ENCODE results near the gene BRMS1. TPM values are rescaled to one million over a fixed set of nuclear protein-coding genes. Genes with fewer than 3 reads are reported as not detected.

The BRMS1 gene
- total and polyA plus RNA-seq, 7 donors = 12.6 to 152 (median 33.8) TPM

DNA sequence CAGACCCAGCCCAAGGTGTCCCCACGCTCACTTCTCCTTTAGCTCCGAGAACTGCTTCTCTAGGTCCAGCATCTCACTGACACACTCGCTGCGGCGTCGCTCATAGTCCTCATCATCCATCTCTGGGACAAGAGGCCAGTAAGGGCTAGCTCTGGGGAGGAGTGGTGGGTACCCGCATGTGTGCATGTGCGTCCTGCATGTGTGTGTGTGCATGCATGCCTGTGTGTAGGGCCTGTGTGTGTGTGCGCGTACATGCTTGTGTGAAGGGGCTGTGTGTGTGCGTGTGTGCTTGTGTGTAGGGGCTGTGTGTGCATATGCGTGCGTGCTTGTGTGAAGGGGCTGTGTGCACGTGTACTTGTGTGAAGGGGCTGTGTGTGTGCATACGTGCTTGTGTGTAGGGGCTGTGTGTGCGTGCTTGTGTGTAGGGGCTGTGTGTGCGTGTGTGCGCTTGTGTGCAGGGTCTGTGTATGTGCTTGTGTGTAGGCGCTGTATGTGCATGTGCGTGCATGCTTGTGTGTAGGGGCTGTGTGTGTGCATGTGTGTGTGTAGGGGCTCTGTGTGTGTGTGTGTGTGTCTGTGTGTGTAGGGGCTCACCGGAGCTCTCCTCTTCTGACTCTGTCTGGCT lies 3.3 kb downstream of the BRMS1 start:
- H3K27ac ChIP-seq = no peak overlapping the region
- no peak for ATAC-seq
- DNase-seq = peak in 1 of 2 donors; percentile 44
- H3K4me3 ChIP-seq = no peak overlapping the region
- no peaks in the 10 kb centered on the region for H3K9me3 ChIP-seq
- TF ChIP-seq, protein P1, sequence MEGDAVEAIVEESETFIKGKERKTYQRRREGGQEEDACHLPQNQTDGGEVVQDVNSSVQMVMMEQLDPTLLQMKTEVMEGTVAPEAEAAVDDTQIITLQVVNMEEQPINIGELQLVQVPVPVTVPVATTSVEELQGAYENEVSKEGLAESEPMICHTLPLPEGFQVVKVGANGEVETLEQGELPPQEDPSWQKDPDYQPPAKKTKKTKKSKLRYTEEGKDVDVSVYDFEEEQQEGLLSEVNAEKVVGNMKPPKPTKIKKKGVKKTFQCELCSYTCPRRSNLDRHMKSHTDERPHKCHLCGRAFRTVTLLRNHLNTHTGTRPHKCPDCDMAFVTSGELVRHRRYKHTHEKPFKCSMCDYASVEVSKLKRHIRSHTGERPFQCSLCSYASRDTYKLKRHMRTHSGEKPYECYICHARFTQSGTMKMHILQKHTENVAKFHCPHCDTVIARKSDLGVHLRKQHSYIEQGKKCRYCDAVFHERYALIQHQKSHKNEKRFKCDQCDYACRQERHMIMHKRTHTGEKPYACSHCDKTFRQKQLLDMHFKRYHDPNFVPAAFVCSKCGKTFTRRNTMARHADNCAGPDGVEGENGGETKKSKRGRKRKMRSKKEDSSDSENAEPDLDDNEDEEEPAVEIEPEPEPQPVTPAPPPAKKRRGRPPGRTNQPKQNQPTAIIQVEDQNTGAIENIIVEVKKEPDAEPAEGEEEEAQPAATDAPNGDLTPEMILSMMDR (IDR thresholded peaks at IDR 0.05) = no peak
- WGBS, 3 donors = 92 to 96% (median 94%) methylated on average over 21 of the region's 21 CpGs
- H3K36me3 ChIP-seq (ENCODE audit: insufficient read depth in 1 of 2, low read depth in 1 of 2) = peaks cover 0 to 56% of the 10 kb centered on the region in 2 donors
- intact Hi-C loops (cut with DNase I) = no loop called here
- no peaks in the 10 kb centered on the region for H3K27me3 ChIP-seq (ENCODE audit: insufficient read depth in 3 of 3, low read length in 2 of 3)
- peaks cover 33% of the 10 kb centered on the region for H3K4me1 ChIP-seq

DNA sequence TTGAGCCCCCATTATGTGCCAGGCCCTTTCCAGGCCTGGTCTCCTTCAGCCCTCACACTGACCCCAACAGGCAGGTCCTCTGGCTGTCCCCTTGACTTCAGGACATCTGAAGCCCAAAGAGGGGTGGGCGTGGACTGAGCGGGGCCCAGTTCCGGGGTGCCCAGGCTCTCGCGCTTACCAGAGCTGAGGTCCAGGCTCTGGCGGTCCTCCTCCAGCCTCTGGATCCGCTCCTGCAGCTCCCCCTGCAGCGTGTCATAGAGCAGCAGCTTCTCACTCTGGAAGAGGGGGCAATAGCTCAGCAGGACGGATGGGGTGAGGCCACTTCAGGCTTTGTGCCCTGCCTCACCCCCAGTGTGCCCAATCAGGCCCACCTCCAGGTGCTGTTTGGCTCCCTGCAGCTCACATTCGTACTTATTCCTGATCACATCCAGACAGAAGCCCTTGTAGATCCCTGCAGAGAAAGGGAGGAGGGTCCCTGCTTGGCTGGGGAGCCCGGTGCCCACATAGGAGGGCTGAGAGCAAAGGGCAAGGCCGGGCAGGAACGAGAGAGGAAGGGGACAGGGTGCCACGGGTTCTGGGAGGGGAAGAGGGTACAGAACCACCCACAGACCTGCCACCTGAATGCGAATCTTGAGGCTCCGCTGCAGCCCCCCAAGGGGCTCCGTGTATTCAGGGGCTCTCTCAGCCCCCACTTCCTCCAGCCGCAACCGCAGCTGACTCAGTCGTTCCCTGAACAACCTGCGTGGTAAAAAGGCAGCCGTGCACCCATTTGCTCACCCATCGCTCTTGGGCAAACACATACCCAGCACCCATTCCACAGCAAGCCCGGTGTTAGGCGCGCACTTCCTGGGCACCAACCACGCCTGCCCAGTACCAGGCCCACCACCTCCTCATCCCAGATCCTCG lies 4.1 kb downstream of the BRMS1 start:
- H3K27me3 ChIP-seq (ENCODE audit: insufficient read depth in 3 of 3, low read length in 2 of 3) = no peaks in the 10 kb centered on the region
- H3K27ac ChIP-seq = no peak overlapping the region
- H3K9me3 ChIP-seq = no peaks in the 10 kb centered on the region
- H3K36me3 ChIP-seq (ENCODE audit: insufficient read depth in 1 of 2, low read depth in 1 of 2) = peaks cover 0 to 56% of the 10 kb centered on the region in 2 donors
- TF ChIP-seq, protein P1 (IDR thresholded peaks at IDR 0.05) = no peak
- no peak overlapping the region for H3K4me3 ChIP-seq
- WGBS, 3 donors = 93 to 94% (median 93%) methylated on average over 24 to 28 of the region's 28 CpGs
- peaks cover 35% of the 10 kb centered on the region for H3K4me1 ChIP-seq
- intact Hi-C loops (cut with DNase I) = no loop called here
- peak in 1 of 2 donors; percentile 49 for DNase-seq
- no peak for ATAC-seq

DNA sequence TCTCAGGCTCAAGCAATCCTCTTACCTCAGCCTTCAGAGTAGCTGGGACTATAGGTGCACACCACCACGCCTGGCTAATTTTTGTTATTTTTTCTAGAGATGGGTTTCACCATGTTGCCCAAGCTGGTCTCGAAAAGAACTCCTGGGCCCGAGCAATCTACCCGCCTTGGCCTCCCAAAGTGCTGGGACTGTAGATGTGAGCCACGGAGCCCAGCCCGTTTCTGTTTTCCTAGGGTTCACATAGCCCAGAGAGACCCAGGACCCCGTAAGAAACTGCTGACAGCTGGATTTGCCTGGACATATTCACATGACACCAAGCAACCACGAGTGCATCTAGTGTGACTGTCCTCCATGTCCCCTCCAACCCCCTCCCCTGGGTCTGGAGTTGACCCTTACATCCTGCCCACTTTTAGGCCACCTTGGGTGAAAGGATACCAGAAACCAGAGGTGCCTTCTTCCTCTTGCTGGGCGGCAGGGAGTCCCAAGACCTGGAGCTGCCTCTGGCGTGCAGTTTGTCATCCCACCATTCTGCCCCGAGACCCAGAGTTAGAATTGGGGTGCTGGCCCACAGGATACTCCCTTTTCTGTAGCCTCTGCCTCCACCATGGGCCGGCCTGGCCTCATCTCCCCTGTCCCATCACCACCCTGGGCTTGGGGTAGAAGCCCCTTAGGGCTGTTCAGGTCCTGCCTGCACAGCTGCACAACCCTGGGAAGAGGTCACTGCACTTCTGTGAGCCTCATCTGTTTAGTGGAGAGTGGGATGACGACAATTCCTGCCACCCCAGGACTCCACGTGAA lies 5.0 kb downstream of the BRMS1 start:
- Histone ChIP-seq H3K27ac (no peak overlapping the region), H3K9me3 (no peaks in the 10 kb centered on the region), H3K27me3 (ENCODE audit: insufficient read depth in 3 of 3, low read length in 2 of 3) (no peaks in the 10 kb centered on the region), H3K4me3 (no peak overlapping the region), H3K4me1 (peaks cover 36% of the 10 kb centered on the region), H3K36me3 (ENCODE audit: insufficient read depth in 1 of 2, low read depth in 1 of 2) (peaks cover 0 to 56% of the 10 kb centered on the region in 2 donors)
- intact Hi-C loops (cut with DNase I) = no loop called here
- 81 to 82% (median 81%) methylated on average over 14 of the region's 14 CpGs for WGBS, 3 donors
- TF ChIP-seq, protein P1 (IDR thresholded peaks at IDR 0.05) = no peak
- ATAC-seq = no peak
- peak in 1 of 2 donors; percentile 30 for DNase-seq

DNA sequence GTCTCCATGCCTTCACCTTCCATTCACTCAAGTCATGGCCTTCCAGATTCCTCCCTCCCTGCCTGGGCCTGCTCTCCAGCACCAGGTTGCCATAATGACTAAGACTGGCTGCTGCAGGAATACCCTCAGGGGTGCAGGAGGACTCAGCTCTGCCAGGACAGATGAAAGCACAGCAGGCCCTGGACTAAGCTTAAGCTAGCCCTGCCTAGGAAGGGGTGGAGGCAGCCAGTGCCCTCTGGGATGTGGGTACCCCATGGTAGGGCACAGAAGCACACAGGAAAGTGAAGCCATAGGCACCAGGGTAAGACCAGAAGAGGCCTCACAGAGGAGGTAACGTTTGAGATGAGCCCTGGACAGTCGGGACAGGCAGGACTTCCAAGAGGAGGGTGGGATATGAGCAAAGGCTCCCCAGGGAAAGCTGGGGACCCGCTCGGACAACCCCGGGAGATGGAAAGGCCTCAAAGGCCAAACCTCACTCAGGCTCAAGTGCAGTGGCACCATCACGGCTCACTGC lies 5.7 kb downstream of the BRMS1 start:
- 69 to 84% (median 83%) methylated on average over 6 of the region's 6 CpGs for WGBS, 3 donors
- no peak for ATAC-seq
- no peak overlapping the region for H3K4me3 ChIP-seq
- TF ChIP-seq, protein P1 (IDR thresholded peaks at IDR 0.05) = no peak
- no peaks in the 10 kb centered on the region for H3K27me3 ChIP-seq (ENCODE audit: insufficient read depth in 3 of 3, low read length in 2 of 3)
- intact Hi-C loops (cut with DNase I) = no loop called here
- H3K9me3 ChIP-seq = no peaks in the 10 kb centered on the region
- DNase-seq = peak in 1 of 2 donors; percentile 24
- H3K27ac ChIP-seq = no peak overlapping the region
- peaks cover 36% of the 10 kb centered on the region for H3K4me1 ChIP-seq
- peaks cover 0 to 56% of the 10 kb centered on the region in 2 donors for H3K36me3 ChIP-seq (ENCODE audit: insufficient read depth in 1 of 2, low read depth in 1 of 2)
